Spleen (tissue), 11 donors: Measurements from ENCODE around the gene KRT85. TPM values are rescaled to one million over a fixed set of nuclear protein-coding genes. Genes with fewer than 3 reads are reported as not detected.

Experiments
- DNase-seq: peaks from one replicate; pipeline ENCODE4 v3.0.0-alpha.2; 2020
- H3K27ac ChIP-seq, 8 donors: fragments of 200-600 bp; sonication (generic) in 7 of 8; 1 replicate in 4 of 8; 2 replicates in 4 of 8; pipeline versions ENCODE4 v1.5.0 to v1.8.0; 2016 to 2021; ENCODE audit warnings: inconsistent platforms in 4 of 8, mild to moderate bottlenecking in 4 of 8, moderate library complexity in 1 of 8
- H3K27me3 ChIP-seq, 7 donors: fragments of 200-600 bp; sonication (generic) in 6 of 7; replicated peaks in 1 of 7; 1 replicate in 4 of 7; 2 replicates in 3 of 7; pipeline versions ENCODE4 v1.5.0 to v1.8.0; 2016 to 2021; ENCODE audit warnings: inconsistent platforms in 3 of 7, mild to moderate bottlenecking in 1 of 7
- H3K36me3 ChIP-seq, 6 donors: fragments of 200-600 bp; sonication (generic) in 5 of 6; 1 replicate in 4 of 6; 2 replicates in 2 of 6; pipeline versions ENCODE4 v1.5.0 to v1.8.0; 2016 to 2021; ENCODE audit warnings: inconsistent platforms in 2 of 6
- H3K4me1 ChIP-seq, 6 donors: fragments of 200-600 bp; sonication (generic) in 5 of 6; 1 replicate in 3 of 6; 2 replicates in 3 of 6; pipeline versions ENCODE4 v1.5.0 to v1.8.0; 2016 to 2021; ENCODE audit warnings: inconsistent platforms in 3 of 6
- H3K4me3 ChIP-seq, 8 donors: fragments of 200-600 bp; sonication (generic) in 7 of 8; 1 replicate in 4 of 8; 2 replicates in 4 of 8; pipeline versions ENCODE4 v1.5.0 to v1.8.0; 2016 to 2021; ENCODE audit warnings: inconsistent platforms in 4 of 8, mild to moderate bottlenecking in 4 of 8, moderate library complexity in 2 of 8
- H3K9me3 ChIP-seq, 8 donors: fragments of 200-600 bp; sonication (generic) in 7 of 8; 1 replicate in 4 of 8; 2 replicates in 4 of 8; pipeline versions ENCODE4 v1.5.0 to v1.8.0; 2016 to 2021; ENCODE audit warnings: inconsistent platforms in 4 of 8
- CTCF ChIP-seq, 11 experiments: fragments of 200-600 bp in 7 of 11; fragments of 450-650 bp in 4 of 11; sonication (generic) in 4 of 11; IDR thresholded peaks in 8 of 11; conservative IDR thresholded peaks in 3 of 11; 1 replicate in 7 of 11; 2 replicates in 4 of 11; pipeline versions ENCODE4 v1.4.0 to v1.8.0; 2016 to 2021; ENCODE audit warnings: antibody characterized with exemption in 11 of 11, inconsistent platforms in 4 of 11, mild to moderate bottlenecking in 1 of 11
- POLR2A ChIP-seq, 3 donors: fragments of 450-650 bp; IDR thresholded peaks; one replicate each; pipeline ENCODE4 v1.5.1; 2017; ENCODE audit warnings: antibody characterized with exemption in 3 of 3, mild to moderate bottlenecking in 1 of 3
- POLR2AphosphoS5 ChIP-seq, 3 donors: sonication (generic); formaldehyde crosslinking; IDR thresholded peaks; one replicate each; pipeline ENCODE4 v1.5.1; 2017; ENCODE audit warnings: antibody characterized with exemption in 3 of 3
- whole genome bisulfite sequencing, 5 donors: extraction: QIAGEN DNeasy Blood & Tissue Kit in 3 of 5; methylation state at CpG; one replicate each; pipeline versions ENCODE4 v1.1.5 to v1.1.7; 2013 to 2018; 5-methylcytosine and 5-hydroxymethylcytosine counted together
- intact Hi-C: fragments of 100-400 bp; cut with DNase I; formaldehyde crosslinking; loops from one replicate; pipeline ENCODE4 v1.15.0; 2023; ENCODE audit warnings: low total_unique reads
- polyA plus RNA-seq, 3 donors: library from polyadenylated mRNA; stranded (reverse); fragments of 200-250 nt; gene quantifications; one replicate each; pipeline ENCODE4 v1.2.1, GENCODE V29; 2013
- total RNA-seq, 7 donors: library from RNA; depleted of rRNA in 3 of 7; stranded (reverse); fragments of >200 nt in 3 of 7; fragmentation: NEBNext Ultra II Directional in 4 of 7; extraction: Animal tissue kit (Norgen Biotek cat#: 25700) in 4 of 7; gene quantifications; one replicate each; pipeline versions ENCODE4 v1.1.0 to v1.2.1, GENCODE V29; 2016 to 2021
- donor health status: healthy with polysubstance abuse.
- donor health status: DM: no; HTN: no; CAD: no; lungs with moderate emphysema.
- donor health status: DM: no; HTN: no; CAD: no.
- donor health status: Bipolar disorder and iron deficiency.
- donor health status: healthy.
- donor health status: DM: no; HTN: no; CAD: no.
- donor health status: DM: yes; HTN: yes; CAD: no.

Gene KRT85
- total and polyA plus RNA-seq, 10 donors: 0.52 TPM; not detected in 9

DNA sequence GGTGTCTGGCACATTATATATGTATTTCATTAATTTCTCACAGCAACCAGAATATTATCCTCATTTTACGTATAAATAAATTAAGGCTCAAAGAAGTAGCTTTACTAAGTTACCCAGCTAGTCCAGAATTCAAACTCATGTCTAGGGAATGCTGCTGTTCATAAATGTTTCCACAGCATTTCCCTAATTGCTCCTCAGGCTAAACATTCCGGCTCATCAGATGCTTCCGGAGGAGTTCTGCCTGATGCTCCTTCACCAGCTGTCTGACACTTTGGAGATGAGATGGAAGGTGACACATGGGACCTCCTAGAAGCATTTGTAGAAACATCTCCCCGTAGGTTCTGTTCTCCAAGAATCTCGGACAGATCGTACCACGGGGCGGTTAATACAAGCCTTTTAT is 12.1 kb downstream of the KRT85 start:
- no peak for TF ChIP-seq CTCF (IDR thresholded peaks at IDR 0.05 in 8 of 11, conservative IDR thresholded peaks at IDR 0.05 in 3 of 11)
- intact Hi-C loops: no loop called here
- 90 to 97% (median 92%) methylated on average over 8 of the region's 8 CpGs for WGBS, 5 donors
- DNase-seq: no peak
- Histone ChIP-seq H3K27ac (no peak overlapping the region), H3K4me3 (no peak overlapping the region), H3K27me3 (peaks cover 0 to 47% (median 0%) of the 10 kb centered on the region in 7 donors), H3K9me3 (no peaks in the 10 kb centered on the region), H3K36me3 (no peaks in the 10 kb centered on the region), H3K4me1 (peaks cover 6 to 46% (median 26%) of the 10 kb centered on the region in 6 donors)

DNA sequence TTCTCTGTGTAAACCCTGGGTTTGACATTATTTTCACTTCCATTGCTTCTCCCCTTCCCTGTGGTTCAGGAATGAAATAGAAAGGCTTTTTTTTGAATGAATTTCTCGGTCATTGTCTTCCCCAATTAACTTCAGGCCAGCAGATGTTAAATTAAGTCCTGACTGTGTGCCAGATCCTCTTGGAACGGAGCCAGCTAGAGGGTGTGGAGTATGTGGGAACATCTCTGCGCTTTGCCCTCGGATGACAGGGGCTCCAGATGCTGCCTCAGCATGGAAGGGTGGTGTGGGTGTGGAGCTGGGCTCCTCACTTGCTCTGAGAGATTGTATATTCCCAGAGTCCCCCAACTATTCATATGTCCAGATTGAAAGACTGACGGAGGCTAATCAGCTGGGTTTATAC is 13.1 kb downstream of the KRT85 start:
- no peaks in the 10 kb centered on the region for H3K9me3 ChIP-seq
- H3K27ac ChIP-seq: no peak overlapping the region
- intact Hi-C loops: no loop called here
- 44 to 58% (median 51%) methylated on average over 5 of the region's 5 CpGs for WGBS, 5 donors
- peaks cover 6 to 38% (median 23%) of the 10 kb centered on the region in 6 donors for H3K4me1 ChIP-seq
- no peaks in the 10 kb centered on the region for H3K36me3 ChIP-seq
- peaks cover 0 to 50% (median 0%) of the 10 kb centered on the region in 7 donors for H3K27me3 ChIP-seq
- DNase-seq: peak; percentile 49
- TF ChIP-seq CTCF (IDR thresholded peaks at IDR 0.05 in 8 of 11, conservative IDR thresholded peaks at IDR 0.05 in 3 of 11) (no peak), POLR2A (IDR thresholded peaks at IDR 0.05) (no peak), POLR2AphosphoS5 (IDR thresholded peaks at IDR 0.05) (no peak)
- no peak overlapping the region for H3K4me3 ChIP-seq

GRCh38 chr12:52353766-52354165 is 13.5 kb downstream of the KRT85 start:
- intact Hi-C loops: no loop called here
- no peaks in the 10 kb centered on the region for H3K36me3 ChIP-seq

DNA sequence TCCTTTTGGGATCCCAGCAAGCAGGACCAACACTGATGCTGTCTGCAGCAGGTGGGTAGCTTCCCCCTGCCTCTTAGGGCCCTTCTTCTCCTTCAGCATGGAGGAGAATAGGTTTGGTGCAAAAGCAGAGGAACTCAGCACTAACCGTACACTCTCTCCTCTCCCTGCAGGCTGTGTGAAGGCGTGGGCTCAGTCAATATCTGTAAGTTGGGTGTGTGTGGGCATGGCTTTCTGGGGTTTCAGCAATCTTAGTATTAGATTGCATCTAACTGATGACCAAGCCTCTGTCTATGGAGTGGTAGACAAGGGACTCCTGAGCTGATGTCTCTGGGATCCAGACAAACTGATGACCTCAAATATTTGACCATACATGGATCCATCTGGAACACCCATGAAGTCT is 14.3 kb downstream of the KRT85 start:
- no peak for TF ChIP-seq POLR2A (IDR thresholded peaks at IDR 0.05)
- TF ChIP-seq POLR2AphosphoS5 (IDR thresholded peaks at IDR 0.05): no peak
- no peak for TF ChIP-seq CTCF (IDR thresholded peaks at IDR 0.05 in 8 of 11, conservative IDR thresholded peaks at IDR 0.05 in 3 of 11)
- DNase-seq: peak; percentile 44
- H3K27me3 ChIP-seq: peaks cover 0 to 50% (median 0%) of the 10 kb centered on the region in 7 donors
- H3K27ac ChIP-seq: no peak overlapping the region
- H3K9me3 ChIP-seq: no peaks in the 10 kb centered on the region
- H3K4me1 ChIP-seq: peaks cover 0 to 25% (median 10%) of the 10 kb centered on the region in 6 donors
- 74 to 89% (median 75%) methylated on average over 2 of the region's 2 CpGs for WGBS, 5 donors
- no peak overlapping the region for H3K4me3 ChIP-seq
- H3K36me3 ChIP-seq: no peaks in the 10 kb centered on the region
- intact Hi-C loops: no loop called here

More at GRCh38 chr12:52353766-52354165, 13.5 kb downstream of the KRT85 start:
- TF ChIP-seq POLR2A (IDR thresholded peaks at IDR 0.05) (no peak), POLR2AphosphoS5 (IDR thresholded peaks at IDR 0.05) (no peak), CTCF (IDR thresholded peaks at IDR 0.05 in 8 of 11, conservative IDR thresholded peaks at IDR 0.05 in 3 of 11) (no peak)
- no peak overlapping the region for H3K4me3 ChIP-seq
- H3K27ac ChIP-seq: no peak overlapping the region
- H3K27me3 ChIP-seq: peaks cover 0 to 50% (median 0%) of the 10 kb centered on the region in 7 donors
- peak; percentile 54 for DNase-seq
- no peaks in the 10 kb centered on the region for H3K9me3 ChIP-seq
- 55 to 68% (median 63%) methylated on average over 3 of the region's 3 CpGs for WGBS, 5 donors
- H3K4me1 ChIP-seq: peaks cover 3 to 33% (median 18%) of the 10 kb centered on the region in 6 donors
